GM18907 (cell line): ENCODE measurements around the gene KSR2.

Experiments
- ATAC-seq: cut with Tn5 transposase; IDR thresholded peaks from one replicate; pipeline ENCODE4 v1.9.1; 2021; ENCODE audit warnings: mild to moderate bottlenecking, moderate library complexity; ENCODE audit not compliant: unreplicated experiment

KSR2 gene

GRCh38 chr12:117702741-117703140, 266.0 kb downstream of the KSR2 start:
- ATAC-seq, result no peak

- no peak for ATAC-seq
These were observed 269.2 kb downstream of the KSR2 start for GRCh38 chr12:117699575-117699974.

- no peak for ATAC-seq
These were observed 269.7 kb downstream of the KSR2 start for GRCh38 chr12:117699118-117699517.

- ATAC-seq, result no peak
These were observed 272.8 kb downstream of the KSR2 start for GRCh38 chr12:117695956-117696355.

GRCh38 chr12:117692512-117692911, 276.3 kb downstream of the KSR2 start:
- no peak for ATAC-seq

GRCh38 chr12:117689857-117690256, 278.9 kb downstream of the KSR2 start:
- ATAC-seq, result no peak

GRCh38 chr12:117688446-117688845, 280.3 kb downstream of the KSR2 start:
- no peak for ATAC-seq

GRCh38 chr12:117686911-117687377, 281.8 kb downstream of the KSR2 start:
- ATAC-seq, result no peak

GRCh38 chr12:117686210-117686609, 282.6 kb downstream of the KSR2 start:
- no peak for ATAC-seq

GRCh38 chr12:117685110-117685926, 283.5 kb downstream of the KSR2 start:
- ATAC-seq, result no peak

GRCh38 chr12:117684471-117684870, 284.3 kb downstream of the KSR2 start:
- no peak for ATAC-seq

GRCh38 chr12:117680312-117680711, 288.5 kb downstream of the KSR2 start:
- ATAC-seq, result no peak

- no peak for ATAC-seq
These were observed 289.0 kb downstream of the KSR2 start for GRCh38 chr12:117679776-117680175.

- ATAC-seq, result no peak
These were observed 294.0 kb downstream of the KSR2 start for GRCh38 chr12:117674763-117675162.

GRCh38 chr12:117674313-117674712, 294.5 kb downstream of the KSR2 start:
- no peak for ATAC-seq

GRCh38 chr12:117671734-117672133, 297.1 kb downstream of the KSR2 start:
- ATAC-seq, result no peak

- ATAC-seq, result no peak
These were observed 304.6 kb downstream of the KSR2 start for GRCh38 chr12:117664169-117664568.

- no peak for ATAC-seq
These were observed 306.0 kb downstream of the KSR2 start for GRCh38 chr12:117662620-117663395.

GRCh38 chr12:117662220-117662619, 306.6 kb downstream of the KSR2 start:
- ATAC-seq, result no peak

GRCh38 chr12:117661471-117661870, 307.3 kb downstream of the KSR2 start:
- ATAC-seq, result no peak

GRCh38 chr12:117660896-117661295, 307.9 kb downstream of the KSR2 start:
- no peak for ATAC-seq

- ATAC-seq, result no peak
These were observed 310.6 kb downstream of the KSR2 start for GRCh38 chr12:117658226-117658625.
